Lower lobe of right lung (tissue), 2 donors: ENCODE data around the gene LYRM9. TPM values are rescaled to one million over a fixed set of nuclear protein-coding genes. Genes with fewer than 3 reads are reported as not detected.
"Not testable (repeated sequence)": the region's sequence is repeated elsewhere in the genome, so short reads cannot be mapped to it uniquely, and the experiment has no call there.

Experiments used
- ATAC-seq, 2 donors: fragments of 200-7000 bp; cut with Tn5 transposase; one replicate each; pipeline ENCODE4 v1.9.1; 2020 to 2022; ENCODE audit warnings: mild to moderate bottlenecking in 2 of 2, moderate library complexity in 2 of 2
- DNase-seq: peaks from one replicate; pipeline ENCODE4 v3.0.0-alpha.2; 2020
- H3K27ac ChIP-seq: fragments of 200-600 bp; one replicate; pipeline ENCODE4 v1.8.0; 2022
- H3K27me3 ChIP-seq: fragments of 200-600 bp; one replicate; pipeline ENCODE4 v1.8.0; 2022; ENCODE audit warnings: low read depth
- H3K36me3 ChIP-seq: fragments of 200-600 bp; one replicate; pipeline ENCODE4 v1.8.0; 2022; ENCODE audit warnings: mild to moderate bottlenecking
- H3K4me1 ChIP-seq: fragments of 200-600 bp; one replicate; pipeline ENCODE4 v1.8.0; 2022
- H3K4me3 ChIP-seq: fragments of 200-600 bp; one replicate; pipeline ENCODE4 v1.8.0; 2022; ENCODE audit warnings: mild to moderate bottlenecking
- H3K9me3 ChIP-seq: fragments of 200-600 bp; one replicate; pipeline ENCODE4 v1.8.0; 2022
- CTCF ChIP-seq: fragments of 200-600 bp; IDR thresholded peaks from one replicate; pipeline ENCODE4 v1.8.0; 2022; ENCODE audit warnings: antibody characterized with exemption, mild to moderate bottlenecking
- intact Hi-C: fragments of 100-400 bp; cut with DNase I; formaldehyde crosslinking; loops from one replicate; pipeline ENCODE4 v1.11.0; 2022
- total RNA-seq: library from RNA; stranded (reverse); fragmentation: NEBNext Ultra II Directional; extraction: Animal tissue kit (Norgen Biotek cat#: 25700); gene quantifications from one replicate; pipeline ENCODE4 v1.2.1, GENCODE V29; 2021
- donor health status: DM: no; HTN: yes; CAD: no; lungs with severe emphysema.

Gene LYRM9
- total RNA-seq, 1 donor from 2014 or later, result 8.2 TPM

- Histone ChIP-seq H3K4me3 (no peak overlapping the region), H3K27ac (no peak overlapping the region), H3K9me3 (no peaks in the 10 kb centered on the region), H3K36me3 (no peaks in the 10 kb centered on the region), H3K4me1 (peaks cover 17% of the 10 kb centered on the region), H3K27me3 (peaks cover 6% of the 10 kb centered on the region)
- TF ChIP-seq CTCF, result no peak
- ATAC-seq (no peak), DNase-seq (no peak)
- intact Hi-C loops, result no loop called here
Measured at GRCh38 chr17:27891841-27892240, 1.3 kb downstream of the LYRM9 start.

- Histone ChIP-seq H3K4me3 (no peak overlapping the region), H3K27me3 (peaks cover 6% of the 10 kb centered on the region), H3K36me3 (no peaks in the 10 kb centered on the region), H3K4me1 (peaks cover 17% of the 10 kb centered on the region), H3K27ac (no peak overlapping the region), H3K9me3 (no peaks in the 10 kb centered on the region)
- DNase-seq (no peak), ATAC-seq (no peak)
- intact Hi-C loops, result no loop called here
- no peak for TF ChIP-seq CTCF
Measured at GRCh38 chr17:27889711-27890251, 3.4 kb downstream of the LYRM9 start.

GRCh38 chr17:27888945-27889344 is 4.2 kb downstream of the LYRM9 start:
- ATAC-seq, result peak; percentile 44 to 52
- H3K4me1 ChIP-seq, result peaks cover 16% of the 10 kb centered on the region
- H3K36me3 ChIP-seq, result no peaks in the 10 kb centered on the region
- no peaks in the 10 kb centered on the region for H3K27me3 ChIP-seq
- no peak overlapping the region for H3K27ac ChIP-seq
- DNase-seq, result peak; percentile 53
- no peak for TF ChIP-seq CTCF
- intact Hi-C loops, result no loop called here
- H3K4me3 ChIP-seq, result no peak overlapping the region
- H3K9me3 ChIP-seq, result no peaks in the 10 kb centered on the region

- intact Hi-C loops, result no loop called here
- Histone ChIP-seq H3K27me3 (no peaks in the 10 kb centered on the region), H3K27ac (no peak overlapping the region), H3K9me3 (no peaks in the 10 kb centered on the region), H3K36me3 (no peaks in the 10 kb centered on the region), H3K4me1 (peaks cover 9% of the 10 kb centered on the region), H3K4me3 (no peak overlapping the region)
- no peak for TF ChIP-seq CTCF
- no peak for ATAC-seq
- no peak for DNase-seq
Measured at GRCh38 chr17:27888067-27888466, 5.1 kb downstream of the LYRM9 start.

GRCh38 chr17:27886348-27886906 is 6.7 kb downstream of the LYRM9 start:
- H3K4me3 ChIP-seq, DNase-seq, intact Hi-C loops, H3K9me3 ChIP-seq, H3K36me3 ChIP-seq, H3K27me3 ChIP-seq, H3K4me1 ChIP-seq, H3K27ac ChIP-seq, ATAC-seq: not testable (repeated sequence)

- no peak for TF ChIP-seq CTCF
- intact Hi-C loops, result no loop called here
- no peak for DNase-seq
Measured at GRCh38 chr17:27882162-27882840, 10.9 kb downstream of the LYRM9 start.

More at GRCh38 chr17:27882162-27882840, 10.9 kb downstream of the LYRM9 start:
- no peak overlapping the region for H3K4me3 ChIP-seq
- H3K27me3 ChIP-seq, result no peaks in the 10 kb centered on the region
- peak in 1 of 2 donors; percentile 13 for ATAC-seq
- H3K27ac ChIP-seq, result no peak overlapping the region
- peaks cover 10% of the 10 kb centered on the region for H3K36me3 ChIP-seq
- no peaks in the 10 kb centered on the region for H3K4me1 ChIP-seq
- H3K9me3 ChIP-seq, result no peaks in the 10 kb centered on the region
